ENCODE data around the gene SLC25A41. TPM values are rescaled to one million over a fixed set of nuclear protein-coding genes. Genes with fewer than 3 reads are reported as not detected.
"Not testable (repeated sequence)": the region's sequence is repeated elsewhere in the genome, so short reads cannot be mapped to it uniquely, and the experiment has no call there.

Gene SLC25A41
- polyA plus RNA-seq, 4 donors, result 0.21 to 0.88 (median 0.58) TPM

DNA sequence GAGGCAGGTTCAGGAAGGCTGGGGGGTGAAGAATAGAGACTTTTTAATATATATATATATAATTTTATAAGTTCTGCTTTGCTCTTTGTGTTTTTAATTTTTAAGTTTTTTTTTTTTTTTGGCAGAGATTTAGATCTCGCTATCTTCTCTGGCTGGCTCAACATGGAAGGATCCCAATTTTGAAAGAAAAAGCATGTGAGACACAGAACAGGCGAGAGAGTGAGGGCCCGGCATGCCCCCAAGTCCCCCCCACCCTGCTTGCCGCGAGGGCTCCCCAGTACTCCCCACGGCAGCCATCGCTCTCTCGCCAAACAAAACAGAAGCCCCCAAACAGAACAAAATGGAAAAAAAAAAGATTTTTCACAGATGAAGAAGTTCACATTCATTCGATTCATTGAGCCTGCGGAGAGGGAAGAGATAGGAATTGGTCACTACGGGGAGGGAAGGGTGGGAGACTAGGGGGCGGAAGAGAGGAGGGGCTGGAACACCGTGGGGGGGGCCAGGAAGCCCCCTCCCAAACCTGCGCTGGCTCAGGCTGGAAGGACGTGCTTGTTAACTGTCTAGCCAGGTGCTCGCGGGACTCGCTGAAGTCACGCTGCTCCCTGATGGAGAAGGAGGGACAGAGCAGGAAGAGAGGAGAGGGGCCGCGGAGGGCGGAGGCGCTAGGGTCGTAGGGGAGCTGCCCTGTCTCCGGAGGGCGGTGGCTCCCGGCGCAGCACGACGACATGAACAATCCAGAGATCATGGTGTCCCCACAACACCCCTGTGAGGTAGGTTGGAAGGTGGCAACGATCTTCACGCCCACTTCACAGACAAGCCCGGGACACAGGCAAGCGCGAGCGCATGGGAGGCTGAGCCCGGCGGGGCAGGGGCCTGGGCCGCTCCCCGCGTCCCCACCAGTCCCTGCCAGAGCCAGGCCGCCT, 19.6 kb downstream of the SLC25A41 start:
- no peak for DNase-seq (ENCODE audit: low read depth in 4 of 4, low spot score in 3 of 4)

DNA sequence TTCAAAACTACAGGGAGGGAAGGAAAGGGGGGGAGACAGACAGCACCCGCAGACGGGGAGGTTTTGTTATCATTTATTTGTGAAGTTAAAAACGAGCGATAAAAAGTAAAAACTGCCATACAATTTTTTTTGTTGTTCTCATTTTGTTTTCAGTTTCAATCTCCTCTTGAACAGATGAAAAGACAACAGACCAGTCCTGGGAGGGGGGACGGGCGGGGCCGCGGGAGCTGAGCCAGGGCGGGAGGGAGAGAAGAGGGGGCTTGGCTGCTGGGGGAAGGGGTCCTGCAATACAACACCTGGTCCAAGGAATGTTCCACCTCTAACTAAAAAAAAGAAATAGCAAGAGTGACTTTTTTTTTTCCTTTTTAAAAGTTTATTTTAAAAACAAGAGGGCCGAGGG, 20.3 kb downstream of the SLC25A41 start:
- no peak for DNase-seq (ENCODE audit: low read depth in 4 of 4, low spot score in 3 of 4)

DNA sequence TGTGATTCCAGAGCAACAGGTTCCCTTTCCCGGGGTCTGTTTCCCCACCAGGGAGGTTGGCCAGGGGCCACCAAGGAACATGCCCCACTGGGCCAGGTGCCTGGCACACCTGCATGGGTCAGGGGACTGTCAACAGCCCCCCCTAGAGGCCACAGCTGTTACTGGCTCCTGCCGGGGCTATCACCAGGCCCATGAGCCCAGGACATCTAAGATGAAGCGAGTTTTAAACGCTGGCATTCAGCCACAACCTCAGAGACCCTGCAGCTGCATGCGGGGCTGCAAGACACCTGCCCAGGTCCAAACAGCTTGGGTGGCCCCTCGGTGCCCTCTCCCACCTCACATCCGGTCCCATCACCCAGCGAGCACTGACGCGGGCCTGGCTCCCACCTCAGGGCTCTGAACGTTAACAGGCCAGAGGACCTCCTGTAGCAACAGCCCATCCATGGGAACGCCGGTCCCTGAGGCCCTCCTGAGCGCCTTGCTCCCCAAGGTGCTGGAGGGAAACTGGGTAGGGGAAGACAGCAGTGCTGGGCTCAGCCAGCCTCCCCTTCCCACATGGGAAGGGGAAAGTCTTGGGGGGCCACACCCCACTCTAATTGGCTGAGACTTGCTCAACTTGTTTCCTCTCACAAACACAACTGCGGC, 21.0 kb downstream of the SLC25A41 start:
- DNase-seq (ENCODE audit: low read depth in 4 of 4, low spot score in 3 of 4), result no peak

DNA sequence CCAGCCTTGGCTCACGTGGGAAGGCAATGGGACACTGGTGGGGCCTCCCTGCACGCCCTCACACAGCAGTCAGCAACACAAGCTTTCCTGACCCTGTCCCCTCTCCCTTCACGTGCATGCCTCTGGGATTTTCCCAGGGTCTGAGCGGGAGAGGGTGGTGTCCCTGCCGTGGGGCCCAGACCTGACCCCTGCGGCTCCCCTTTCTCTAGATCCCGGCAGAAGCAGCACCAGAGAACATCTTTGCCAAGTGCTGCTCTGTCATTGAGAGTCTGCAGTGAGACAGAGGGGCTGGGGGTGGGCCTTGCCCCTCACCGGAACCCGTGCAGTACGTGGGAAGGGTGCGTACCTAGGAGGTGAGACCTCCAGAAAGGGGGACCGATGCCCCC, 21.5 kb downstream of the SLC25A41 start:
- DNase-seq (ENCODE audit: low read depth in 4 of 4, low spot score in 3 of 4), result no peak

DNA sequence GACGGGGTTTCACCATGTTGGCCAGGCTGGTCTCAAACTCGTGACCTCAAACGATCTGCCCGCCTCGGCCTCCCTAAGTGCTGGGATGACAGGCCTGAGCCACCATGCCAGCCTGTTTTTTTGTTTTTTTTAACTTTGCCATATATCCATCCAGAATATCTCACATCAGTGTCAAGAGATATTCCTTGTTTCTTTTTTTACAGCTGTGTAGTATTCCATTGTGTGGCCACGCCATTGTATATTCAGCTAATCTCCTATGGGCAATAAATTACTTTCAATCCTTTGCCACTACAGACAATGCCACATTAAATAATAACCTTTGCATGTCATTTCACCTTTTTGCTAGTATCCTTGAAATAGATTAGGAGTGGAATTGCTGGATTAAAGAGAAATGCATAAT, 24.2 kb downstream of the SLC25A41 start:
- no peak for DNase-seq (ENCODE audit: low read depth in 4 of 4, low spot score in 3 of 4)

DNA sequence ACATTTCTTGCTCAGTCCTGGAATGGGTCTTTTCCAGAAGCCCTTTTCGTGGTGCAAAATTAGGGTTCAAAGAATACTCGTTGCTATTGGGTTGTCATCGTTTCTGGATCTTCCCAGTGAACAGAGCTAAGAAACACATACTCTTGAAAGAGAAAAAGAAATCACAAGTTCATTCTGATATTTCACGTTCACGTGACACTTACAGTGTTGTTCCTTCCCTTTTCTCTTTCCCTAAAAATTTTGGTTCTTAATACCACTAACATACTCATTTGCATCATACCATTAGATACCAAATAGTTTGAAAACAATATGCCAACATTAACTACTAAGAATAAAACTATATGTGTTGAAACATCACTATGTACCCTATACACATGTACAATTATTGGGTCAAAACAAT, 27.2 kb downstream of the SLC25A41 start:
- DNase-seq (ENCODE audit: low read depth in 4 of 4, low spot score in 3 of 4), result no peak

DNA sequence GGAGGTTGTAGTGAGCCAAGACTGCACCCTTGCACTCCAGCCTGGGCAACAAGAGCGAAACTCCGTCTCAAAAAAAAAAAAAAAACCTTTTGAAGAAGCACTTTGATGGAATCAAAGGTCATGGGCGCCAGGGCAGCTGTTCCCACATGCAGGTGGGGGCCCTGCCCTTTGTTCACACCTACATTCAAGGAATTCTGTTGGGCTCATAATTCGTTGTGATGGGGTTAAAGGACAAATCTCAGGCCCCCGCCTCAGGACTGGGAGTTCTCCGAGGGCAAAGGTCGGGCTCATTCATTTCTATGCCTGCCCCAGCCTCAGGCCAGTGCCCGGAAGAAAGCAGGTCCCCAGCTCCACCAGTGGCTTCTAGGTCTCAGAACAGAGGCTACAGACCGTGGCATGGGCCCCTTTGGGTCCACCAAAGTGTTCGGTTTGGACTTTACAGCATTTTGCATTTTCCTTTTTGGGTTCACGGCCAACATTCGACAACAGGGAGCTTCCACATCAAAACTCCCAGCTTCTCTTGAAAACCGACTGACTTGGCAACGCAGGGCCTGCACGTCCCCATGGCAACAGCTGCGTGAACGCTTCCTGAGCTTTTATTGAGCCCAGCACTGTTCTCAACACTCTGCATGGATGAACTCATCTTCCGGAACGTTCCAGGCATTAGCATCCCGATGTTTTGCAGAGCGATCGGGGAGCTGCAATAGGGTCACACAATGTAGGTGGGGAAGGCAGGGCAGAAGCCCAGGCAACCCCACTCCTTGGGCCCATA, 30.5 kb downstream of the SLC25A41 start:
- no peak for DNase-seq (ENCODE audit: low read depth in 4 of 4, low spot score in 3 of 4)

DNA sequence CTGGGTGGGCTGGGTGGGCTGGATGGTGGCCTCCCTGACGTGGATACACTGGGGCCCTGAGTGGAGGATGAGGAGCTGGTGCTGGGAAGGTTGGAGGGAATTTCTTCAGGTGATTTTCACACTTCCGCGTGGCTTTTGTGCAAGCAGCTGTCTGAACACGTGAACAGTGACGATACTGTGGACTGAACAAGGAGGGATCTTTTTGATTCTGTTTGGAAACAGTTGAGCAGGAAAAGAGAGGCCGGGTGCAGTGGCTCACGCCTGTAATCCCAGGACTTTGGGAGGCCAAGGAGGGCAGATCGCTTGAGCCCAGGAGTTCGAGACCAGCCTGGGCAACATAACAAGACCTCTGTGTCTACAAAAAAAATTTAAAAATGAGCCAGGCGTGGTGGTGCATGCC, 31.5 kb downstream of the SLC25A41 start:
- no peak for DNase-seq (ENCODE audit: low read depth in 4 of 4, low spot score in 3 of 4)

DNA sequence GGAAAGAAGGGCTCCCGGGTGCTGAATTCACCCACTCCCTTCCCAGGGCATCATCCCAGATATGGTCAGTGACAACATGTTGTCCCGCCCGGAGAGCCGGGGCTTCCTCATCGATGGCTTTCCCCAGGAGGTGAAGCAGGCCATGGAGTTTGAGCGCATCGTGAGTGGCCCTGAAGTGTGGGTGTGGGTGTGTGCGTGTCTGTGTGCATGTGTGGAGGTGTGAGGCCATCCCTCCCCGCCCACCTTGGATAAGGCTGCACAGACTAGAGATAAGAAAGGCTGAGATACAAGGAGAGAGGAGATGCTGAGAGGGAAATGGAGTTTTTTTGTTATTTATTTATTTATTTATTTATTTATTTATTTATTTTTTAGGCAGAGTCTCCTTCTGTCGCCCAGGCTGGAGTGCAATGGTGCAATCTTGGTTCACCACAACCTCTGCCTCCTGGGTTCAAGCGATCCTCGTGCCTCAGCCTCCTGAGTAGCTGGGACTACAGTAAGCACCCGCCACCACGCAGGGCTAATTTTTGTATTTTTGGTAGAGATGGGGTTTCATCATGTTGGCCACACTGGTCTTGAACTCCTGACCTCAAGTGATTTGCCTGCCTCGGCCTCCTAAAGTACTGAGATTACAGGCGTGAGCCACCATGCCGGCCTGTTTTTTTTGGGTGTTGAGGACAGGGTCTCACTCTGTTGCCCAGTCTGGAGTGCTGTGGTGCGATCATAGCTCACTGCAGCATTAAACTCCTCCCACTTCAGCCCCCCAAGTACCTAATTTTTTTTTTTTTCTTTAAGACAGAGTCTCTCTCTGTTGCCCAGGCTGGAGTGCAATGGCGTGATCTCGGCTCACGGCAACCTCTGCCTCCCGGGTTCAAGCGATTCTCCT, 33.3 kb downstream of the SLC25A41 start:
- not testable (repeated sequence) for DNase-seq (ENCODE audit: low read depth in 4 of 4, low spot score in 3 of 4)

DNA sequence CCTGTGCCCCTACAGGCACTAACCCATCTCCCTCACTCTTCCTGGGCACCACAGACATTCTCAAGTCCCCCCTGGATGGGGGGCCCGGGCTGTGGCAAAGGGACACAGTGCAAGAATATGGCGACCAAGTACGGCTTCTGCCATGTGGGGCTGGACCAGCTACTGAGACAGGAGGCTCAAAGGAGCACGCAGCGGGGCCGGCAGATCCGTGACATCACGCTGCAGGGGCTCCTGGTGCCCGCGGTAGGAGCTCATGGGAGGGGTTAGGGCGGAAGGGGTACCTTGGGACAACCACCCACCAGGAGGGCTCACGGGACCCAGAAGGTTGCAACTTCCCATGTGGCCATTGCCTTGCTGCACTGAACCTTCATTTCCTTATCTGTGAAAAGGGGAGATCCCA, 37.3 kb downstream of the SLC25A41 start:
- DNase-seq (ENCODE audit: low read depth in 4 of 4, low spot score in 3 of 4), result no peak

DNA sequence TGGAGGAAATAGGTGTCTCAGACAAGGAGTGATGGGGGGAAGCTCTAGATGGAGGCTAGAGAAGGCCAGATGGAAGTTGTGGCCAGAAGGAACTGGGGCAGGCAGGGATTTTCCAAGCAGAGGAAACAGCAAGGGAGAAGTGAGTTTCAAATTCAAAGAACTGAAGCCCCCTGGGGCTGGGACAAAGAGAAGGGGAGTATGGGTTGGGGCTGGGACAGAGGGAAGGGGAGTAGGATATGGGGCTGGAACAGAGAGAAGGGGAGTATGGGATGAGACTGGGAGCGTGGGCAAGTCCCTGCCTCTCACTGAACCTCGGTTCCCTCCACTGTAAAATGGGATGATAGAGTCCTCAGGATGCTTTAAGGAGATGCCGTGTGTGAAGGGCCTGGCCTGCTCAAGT, 38.7 kb downstream of the SLC25A41 start:
- DNase-seq (ENCODE audit: low read depth in 4 of 4, low spot score in 3 of 4), result no peak

DNA sequence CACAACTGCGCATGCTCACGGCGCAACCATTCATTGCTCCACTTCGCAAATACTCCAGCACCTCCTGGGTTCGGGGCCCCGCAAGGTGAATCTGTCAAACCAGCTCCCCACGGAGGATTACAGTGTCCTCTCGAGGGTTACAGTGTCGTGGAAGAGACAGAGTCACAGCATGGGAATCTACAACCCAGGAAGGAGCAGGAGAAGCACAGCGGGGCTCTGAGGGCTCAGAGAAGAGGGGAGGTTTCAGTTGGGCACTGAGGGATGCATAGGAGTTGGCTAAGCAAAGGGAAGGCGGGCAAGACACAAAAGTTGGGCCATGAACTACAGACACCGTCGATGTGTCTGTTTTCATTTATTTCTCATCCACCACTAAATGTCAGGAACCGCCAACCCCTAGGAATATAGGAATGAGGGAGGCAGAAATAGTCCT, 39.6 kb downstream of the SLC25A41 start:
- DNase-seq (ENCODE audit: low read depth in 4 of 4, low spot score in 3 of 4), result no peak

DNA sequence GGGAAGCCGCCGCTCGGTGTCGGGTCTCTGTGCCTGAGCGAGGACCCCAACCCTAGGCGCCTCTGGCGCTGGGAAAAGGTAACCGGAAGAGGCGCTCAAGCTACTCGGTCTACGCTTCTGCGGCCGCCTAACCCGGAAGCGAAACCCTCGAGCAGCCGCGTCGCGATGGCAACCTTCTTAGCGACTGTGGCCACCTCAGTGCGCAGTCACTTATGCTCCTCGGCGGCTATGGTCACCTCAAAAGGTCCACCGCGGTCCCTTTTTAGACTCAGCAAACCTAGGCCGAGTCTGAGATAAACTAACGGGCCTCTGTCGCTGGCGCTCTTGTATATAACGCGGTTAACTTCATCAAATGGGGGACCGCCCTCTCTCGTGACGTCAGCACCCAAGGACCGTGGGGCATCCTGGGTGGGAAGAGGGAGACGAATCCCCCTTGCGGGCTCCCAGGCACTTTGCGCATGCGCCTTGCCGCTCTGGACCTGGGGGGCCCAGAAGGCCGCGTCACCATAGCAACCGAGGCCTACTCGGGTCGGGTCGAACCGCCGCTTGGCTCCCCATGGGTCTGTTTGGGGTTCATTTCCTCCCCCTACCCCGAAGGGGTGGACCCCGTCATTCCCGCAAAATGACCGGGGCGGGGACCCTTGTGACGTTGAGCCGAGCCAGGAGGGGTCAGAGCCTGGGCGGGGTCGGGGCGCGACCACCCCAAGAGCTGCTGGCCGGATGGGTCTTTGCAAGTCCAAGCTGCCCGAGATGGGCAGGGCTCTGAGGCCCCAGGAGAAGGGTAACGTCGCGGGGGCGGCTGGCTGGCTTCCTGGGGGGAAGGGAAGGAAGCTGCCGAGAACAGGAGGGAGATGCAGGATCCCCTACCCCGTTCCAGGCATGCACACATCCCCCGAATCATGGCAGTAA, 40.2 kb downstream of the SLC25A41 start, which contains the start of gene GTF2F1:
Gene GTF2F1 (minus strand): TSS at position 91 of the 909 bp plus-strand sequence. CDS start 169 bp downstream, outside the sequence.
- DNase-seq (ENCODE audit: low read depth in 4 of 4, low spot score in 3 of 4), result peak; percentile 92 to 96 (median 94)

DNA sequence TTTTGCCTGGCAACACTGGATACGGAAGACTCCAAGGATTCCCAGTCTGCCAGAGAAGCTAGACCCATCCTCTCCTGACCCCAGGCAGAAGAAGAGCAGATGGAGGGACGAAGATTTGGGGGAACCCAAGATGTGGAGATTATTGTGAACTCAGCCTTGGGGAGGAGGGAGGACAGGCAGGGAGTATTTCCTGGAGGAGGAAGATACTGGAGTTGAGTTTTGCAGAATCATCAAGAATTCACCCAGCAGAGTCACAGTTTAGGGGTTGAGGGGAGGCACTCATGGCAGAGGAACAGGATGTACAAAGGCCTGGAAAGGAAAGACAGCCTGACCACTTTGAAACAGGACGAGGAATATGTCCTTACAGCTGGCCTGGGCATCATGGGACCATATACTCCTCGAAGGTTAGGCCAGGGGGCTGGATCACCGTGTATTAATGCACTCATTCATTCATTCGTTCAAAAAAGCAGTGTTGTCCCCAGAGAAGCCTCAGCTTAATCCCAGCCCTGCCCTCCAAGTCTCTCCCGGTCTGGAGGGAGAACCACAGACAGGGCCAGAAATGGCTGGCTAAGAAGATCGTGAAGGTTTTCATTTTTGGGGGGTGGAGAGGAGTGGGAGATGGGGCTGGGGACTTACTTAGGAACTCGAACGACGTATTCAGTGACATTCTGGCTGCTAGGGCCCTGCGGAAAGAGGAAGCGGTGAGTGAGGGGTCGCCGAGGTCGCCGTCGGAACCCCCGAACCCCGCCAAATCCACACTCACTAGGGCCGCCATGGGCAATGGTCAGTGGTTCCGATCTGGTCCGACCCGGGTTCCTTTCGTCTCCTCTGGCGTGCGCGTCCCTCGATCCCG, 41.1 kb downstream of the SLC25A41 start:
- no peak for DNase-seq (ENCODE audit: low read depth in 4 of 4, low spot score in 3 of 4)

DNA sequence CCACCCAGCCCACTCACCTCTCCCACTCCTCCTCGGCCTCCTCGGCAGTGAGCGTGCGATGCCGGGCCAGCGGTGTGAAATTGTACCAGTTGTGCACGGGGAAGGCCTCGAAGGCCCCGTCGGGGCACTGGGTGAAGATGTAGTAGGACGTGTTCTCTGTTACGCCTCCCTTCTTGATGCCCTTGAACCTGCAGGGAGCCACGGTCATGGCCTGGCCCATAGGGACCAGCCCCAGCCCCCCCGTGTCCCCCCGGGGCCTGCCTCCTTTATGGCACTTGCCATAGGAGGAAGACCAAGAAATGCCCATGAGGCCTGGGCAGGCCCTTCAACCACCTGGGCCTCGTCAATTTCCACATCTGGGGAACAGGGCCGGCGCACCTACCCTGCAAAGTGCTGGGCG, 46.2 kb downstream of the SLC25A41 start:
- DNase-seq (ENCODE audit: low read depth in 4 of 4, low spot score in 3 of 4), result no peak

DNA sequence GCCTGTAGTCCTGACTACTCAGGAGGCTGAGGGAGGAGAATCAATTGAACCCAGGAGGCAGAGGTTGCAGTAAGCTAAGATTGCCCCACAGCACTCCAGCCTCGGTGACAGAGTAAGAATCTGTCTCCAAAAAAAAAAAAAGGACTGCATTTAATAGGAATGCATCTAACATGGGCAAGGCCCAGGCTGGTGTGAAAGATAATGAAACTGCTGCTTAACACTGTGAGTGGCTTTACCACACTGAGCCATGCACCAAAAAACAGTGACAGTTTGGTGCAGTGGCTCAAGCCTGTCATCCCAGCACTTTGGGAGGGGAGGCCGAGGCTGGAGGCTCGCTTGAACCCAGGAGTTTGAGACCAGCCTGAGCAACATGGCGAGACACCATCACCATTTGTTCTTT, 49.2 kb downstream of the SLC25A41 start:
- DNase-seq (ENCODE audit: low read depth in 4 of 4, low spot score in 3 of 4), result no peak

DNA sequence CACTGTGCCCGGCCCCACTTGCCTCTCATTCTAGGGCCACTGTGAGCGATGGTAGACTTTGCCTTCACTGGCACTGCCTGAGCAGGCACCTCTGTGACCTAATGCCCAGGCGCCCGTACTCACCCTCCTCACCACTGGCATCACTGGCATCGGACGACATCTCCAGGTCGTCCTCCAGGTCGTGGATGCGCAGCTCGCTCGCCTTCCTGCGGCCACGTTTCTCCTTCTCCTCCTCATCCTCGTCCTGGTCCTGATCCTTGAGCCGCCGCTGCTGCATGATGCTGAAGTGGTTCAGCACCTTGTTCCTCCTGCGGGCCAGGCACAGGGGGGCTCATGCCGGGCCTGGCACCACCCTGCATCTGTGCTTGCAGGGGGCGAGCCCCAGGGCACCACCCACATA, 50.4 kb downstream of the SLC25A41 start:
- DNase-seq (ENCODE audit: low read depth in 4 of 4, low spot score in 3 of 4), result no peak

DNA sequence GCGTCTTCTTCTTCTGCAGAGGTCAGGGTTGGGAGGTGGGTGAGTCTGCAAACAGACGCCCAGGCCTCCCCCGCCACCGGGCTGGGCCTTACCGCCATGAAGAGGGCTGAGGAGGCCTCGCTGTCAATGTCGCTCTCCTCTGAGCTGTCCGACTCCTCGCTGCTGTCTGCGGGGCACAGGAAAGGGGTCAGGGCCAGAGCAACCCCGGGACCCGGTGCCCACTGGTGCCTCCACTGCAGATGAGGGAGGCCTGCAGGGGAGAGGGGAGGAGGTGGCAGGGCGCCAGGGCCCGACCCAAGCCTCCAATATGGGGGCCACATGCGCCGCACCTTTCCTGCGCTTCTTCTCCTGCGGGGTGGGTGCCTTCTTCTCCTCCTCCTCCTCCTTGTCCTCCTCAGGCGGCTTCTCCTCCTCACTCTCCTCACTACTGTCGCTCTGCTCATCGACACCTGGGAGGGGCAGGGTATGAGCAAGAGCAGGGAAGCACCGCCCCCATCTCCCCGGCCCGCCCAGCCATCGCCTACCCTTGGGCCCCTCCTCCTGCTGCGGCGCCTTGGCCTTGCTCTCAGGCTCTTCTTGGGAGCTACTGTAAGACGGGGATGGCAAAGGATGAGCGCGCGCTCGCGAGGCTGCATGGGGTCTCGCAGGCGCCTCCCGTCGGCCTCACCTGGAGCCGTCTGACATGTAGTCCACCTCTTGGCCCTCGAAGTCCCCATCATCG, 52.4 kb downstream of the SLC25A41 start:
- DNase-seq (ENCODE audit: low read depth in 4 of 4, low spot score in 3 of 4), result no peak

Data from left renal pelvis (tissue), 4 donors.